HG02840 (cell line): Measurements from ENCODE around the gene TCF19.

ENCODE experiments used
- ATAC-seq: cut with Tn5 transposase; IDR thresholded peaks from one replicate; pipeline ENCODE4 v1.9.1; 2021; ENCODE audit warnings: mild to moderate bottlenecking, moderate library complexity, moderate number of reproducible peaks; ENCODE audit not compliant: unreplicated experiment, low FRiP score

TCF19 gene

DNA sequence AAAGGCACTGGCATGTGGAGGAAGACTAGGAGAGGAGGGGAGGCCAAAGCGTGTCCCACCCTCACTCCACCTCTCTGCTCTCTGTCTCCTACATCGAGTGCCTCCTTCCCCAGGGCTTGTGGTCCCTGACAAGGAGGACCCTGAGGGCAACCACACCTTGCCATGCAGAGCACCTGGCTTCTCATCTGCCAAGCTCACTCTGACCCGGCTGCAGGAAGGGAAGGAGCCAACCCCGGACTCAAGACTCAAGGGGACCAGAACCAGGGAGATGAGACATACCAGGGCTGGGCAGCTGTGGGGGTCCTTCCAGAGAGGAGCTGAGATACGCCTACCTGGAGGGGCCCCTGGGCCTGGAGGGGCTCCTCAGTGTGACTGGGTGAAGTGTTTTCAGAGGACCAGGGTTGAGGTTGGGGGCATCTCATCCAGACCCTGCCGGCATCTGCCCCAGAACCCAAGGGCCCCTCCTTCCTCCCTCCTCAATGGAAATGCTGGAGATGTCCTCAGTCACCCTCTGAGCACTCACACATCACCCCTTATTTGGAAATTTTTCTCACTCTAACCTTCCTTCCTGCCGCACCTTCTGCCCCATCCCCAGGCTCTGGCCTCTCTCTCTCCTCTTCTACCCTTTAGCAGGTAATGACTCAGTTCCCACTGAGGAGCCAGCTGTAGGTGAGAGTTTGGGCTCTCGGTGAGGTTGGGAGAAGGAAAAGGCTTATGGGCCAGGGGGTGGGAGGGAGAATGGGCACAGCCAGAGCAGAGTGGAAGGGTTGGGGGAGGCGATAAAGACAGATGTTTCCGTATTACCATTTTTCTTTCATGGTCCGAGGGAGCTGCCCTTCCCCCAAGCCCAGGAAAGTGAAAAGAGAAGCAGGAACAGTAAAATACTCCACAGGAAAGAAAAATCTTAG lies 44.1 kb downstream of the TCF19 start:
- ATAC-seq = no peak

DNA sequence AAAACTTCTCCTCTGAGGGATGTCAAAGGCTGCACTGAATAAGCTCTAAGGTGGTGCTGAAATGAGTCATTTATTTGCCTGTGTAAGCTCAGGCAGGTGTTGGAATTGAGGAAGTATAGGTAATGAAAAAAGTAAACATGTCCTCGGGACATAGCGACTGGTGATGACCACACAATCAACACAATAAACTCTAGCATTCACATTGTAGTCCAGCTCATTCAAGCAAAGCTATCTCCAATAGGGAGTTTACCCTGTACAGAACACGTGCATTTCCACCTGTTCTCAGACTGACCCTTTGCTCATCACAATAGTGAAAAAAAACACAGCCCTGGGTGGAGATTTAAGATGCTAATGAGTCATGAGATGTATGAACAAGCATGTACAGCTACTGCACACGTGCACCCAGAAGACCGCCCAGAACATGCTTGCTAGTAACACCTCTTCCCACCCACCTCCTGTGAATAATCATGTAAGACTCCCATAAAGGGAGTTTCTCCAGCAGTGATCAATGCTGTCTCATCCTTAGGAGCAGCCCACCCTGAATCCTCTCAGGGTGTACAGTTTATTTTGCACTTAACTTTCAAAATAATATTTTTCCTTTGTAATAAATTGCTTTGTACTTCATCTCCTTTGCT lies 45.1 kb downstream of the TCF19 start:
- ATAC-seq = peak; percentile 60

GRCh38 chr6:31204751-31205145 lies 46.4 kb downstream of the TCF19 start:
- ATAC-seq = no peak

DNA sequence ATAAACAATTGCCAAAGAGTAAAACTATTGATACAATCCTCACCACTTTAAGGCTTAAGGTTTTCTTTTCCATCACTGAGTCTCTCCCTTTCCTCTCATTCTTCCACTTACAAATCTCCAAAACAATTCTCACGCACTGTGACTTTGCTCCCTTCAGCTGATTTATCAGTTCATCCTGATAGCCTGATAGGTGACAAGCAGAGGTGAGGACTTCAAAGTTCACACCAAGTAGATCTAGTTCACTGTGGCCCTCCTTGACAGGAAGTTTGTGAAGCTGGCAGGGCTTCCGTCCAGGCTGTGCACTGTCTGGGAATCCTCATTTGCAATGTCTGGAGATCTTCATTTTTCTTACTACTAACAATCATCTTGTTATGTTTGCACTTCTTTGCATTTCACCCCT lies 47.2 kb downstream of the TCF19 start:
- ATAC-seq = no peak

DNA sequence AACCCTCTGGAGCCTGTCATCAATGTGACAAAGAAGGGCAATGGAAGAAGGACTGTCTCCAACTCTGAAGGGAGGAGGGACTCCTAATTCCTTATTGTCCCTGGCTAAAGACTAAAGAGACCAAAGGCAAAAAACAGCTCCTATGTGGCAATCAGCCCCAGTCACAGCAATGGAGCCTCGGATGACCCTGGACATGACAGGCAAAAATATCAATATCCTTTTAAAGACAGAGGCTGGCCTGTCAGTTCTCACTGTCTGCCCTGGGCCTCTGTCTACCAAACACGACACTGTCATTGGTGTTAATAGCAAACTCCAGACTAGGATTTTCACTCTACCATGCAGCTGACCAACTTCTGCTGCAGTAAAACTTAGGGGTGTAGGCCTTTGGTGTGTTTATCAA lies 50.1 kb downstream of the TCF19 start:
- ATAC-seq = no peak

- no peak for ATAC-seq
Observed at GRCh38 chr6:31209137-31209536, 50.7 kb downstream of the TCF19 start.

GRCh38 chr6:31210123-31210522 lies 51.7 kb downstream of the TCF19 start:
- ATAC-seq = no peak

DNA sequence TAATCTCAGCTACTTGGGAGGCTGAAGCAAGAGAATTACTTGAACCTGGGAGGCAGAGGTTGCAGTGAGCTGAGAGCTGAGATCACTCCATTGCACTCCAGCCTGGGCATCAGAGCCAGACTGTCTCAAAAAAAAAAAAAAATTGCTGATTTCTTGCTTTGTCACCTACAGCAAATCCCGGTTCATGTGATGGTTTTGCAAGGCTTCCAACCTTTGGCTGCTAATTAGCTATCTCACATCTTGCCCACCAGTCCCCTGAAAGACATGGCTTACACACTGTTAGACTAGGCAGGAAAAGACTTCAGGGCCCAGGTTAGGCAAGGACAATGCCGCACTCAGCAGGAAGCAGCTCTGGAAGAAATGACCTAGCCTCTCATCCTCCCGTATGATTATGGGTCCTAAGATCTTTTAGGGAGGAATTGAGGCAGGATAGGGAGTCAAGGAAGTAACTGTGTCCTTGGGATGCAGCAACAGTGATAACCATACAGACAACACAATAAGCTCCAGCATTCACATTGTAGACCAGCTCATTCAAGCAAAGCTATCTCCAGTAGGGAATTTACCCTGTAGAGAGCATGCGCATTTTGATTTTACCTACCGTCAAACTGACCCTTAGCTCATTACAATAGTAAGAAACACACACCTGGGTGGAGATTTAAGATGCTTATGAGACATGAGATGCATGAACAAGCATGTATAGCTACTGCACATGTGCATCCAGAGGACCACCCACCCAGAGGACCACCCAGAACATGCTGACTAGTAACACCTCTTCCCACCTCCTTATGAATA lies 52.5 kb downstream of the TCF19 start:
- ATAC-seq = no peak
